Adipose tissue (tissue), 3 donors: ENCODE results near the gene POLR1E. TPM values are rescaled to one million over a fixed set of nuclear protein-coding genes. Genes with fewer than 3 reads are reported as not detected.
A peak's percentile ranks its signal among the peaks of the same experiment; 100 is the strongest.
"Not testable (repeated sequence)": the region's sequence is repeated elsewhere in the genome, so short reads cannot be mapped to it uniquely, and the experiment has no call there.

Source experiments
- H3K27ac ChIP-seq: one replicate; pipeline ENCODE4 v1.5.1; 2013; ENCODE audit warnings: low read depth, low read length
- WGBS, 3 donors: extraction: QIAGEN DNeasy Blood & Tissue Kit; methylation state at CpG; one replicate each; pipeline ENCODE4 v1.1.7; 2013; 5-methylcytosine and 5-hydroxymethylcytosine counted together
- polyA plus RNA-seq, 3 donors: library from polyadenylated mRNA; stranded (reverse); fragments of 200-250 nt; gene quantifications; one replicate each; pipeline ENCODE4 v1.2.3, GENCODE V29; 2013
- donor health status: healthy with polysubstance abuse.
- donor health status: Bipolar disorder and iron deficiency.
- donor health status: healthy.

POLR1E gene
- polyA plus RNA-seq, 3 donors = 27.7 to 30.6 (median 29.2) TPM

DNA sequence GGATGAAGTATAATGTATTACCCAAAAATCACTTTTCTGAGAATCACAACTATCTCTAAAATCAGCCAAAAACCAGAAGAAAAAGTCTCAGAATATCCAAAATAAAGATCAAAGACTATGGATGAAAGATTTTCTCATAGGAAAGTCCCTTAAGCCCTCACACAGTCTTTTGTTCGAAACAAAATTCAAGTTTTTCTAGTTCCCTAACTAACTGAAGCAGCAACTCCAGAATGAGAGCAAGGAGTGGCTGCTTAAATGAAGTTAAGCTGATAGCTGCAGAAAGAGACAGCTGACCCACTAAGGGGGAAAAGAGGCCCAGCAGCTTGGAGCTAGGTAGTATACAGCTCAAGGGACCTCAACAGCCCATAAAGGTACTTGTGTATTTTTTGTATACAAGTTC is 28.9 kb upstream of the POLR1E start:
- 69 to 93% (median 82%) methylated on average over 1 of the region's 1 CpG for WGBS, 3 donors
- H3K27ac ChIP-seq = no peak overlapping the region

DNA sequence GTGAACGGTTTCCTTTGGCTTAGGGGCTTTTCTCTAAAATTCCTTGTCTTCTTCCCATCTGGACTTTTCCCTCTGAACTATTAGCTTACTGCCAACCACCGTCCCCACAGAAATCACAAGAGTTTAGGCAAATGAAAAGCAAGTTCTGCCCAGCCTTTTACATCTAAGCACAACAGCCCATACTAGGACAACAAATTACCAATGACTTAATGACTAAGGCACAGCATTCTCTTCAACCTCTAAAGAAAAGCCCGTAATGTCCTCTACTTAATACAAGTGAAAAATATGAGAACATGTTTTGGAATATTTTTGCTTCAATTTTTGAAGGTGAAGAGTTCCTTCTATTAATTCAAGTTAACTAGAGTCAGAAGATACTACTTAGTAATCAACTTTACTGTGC is 21.7 kb upstream of the POLR1E start:
- WGBS, 3 donors = 26 to 49% (median 49%) methylated on average over 3 of the region's 3 CpGs
- no peak overlapping the region for H3K27ac ChIP-seq

DNA sequence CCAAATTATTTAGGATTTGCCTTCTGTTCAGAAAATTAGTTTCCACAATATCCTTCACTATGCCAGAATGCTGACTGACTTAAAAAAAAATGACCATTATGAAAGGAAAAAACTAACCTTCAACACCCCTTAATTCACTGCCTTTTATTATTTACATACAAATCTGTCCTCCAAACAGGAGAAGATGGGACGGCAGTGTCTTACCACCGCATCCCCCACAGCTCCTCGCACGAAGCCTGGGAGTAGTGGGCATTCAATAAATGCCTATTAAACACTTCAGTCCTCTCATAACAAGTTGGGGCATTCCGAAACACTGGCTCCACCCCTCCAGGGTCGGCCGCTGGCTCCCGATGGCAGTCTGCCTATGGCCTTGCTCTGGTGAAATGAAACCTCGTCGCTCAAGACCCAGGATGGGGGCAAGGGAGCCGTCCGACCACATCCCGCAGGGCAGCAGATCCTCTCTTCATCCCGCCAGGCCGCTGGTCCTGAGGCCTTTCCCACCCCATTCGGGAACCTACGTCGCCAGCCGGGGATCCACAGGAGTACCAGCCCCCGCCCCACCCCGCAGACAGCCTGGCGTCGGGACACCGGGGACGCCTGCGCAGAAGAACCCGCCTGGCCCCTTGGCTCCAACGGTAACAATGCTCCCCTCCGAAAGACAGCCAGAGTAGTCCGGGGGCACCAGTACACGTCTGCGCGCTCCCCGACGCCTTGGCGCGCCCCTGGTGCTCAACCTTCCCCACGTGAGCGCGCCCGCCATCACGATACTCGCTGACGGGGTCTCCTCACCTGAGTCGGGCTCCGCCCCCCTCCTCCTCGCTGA is 21.1 kb upstream of the POLR1E start:
- peak overlapping the region; percentile 88 for H3K27ac ChIP-seq
- 0% methylated on average over 46 to 47 of the region's 47 CpGs for WGBS, 3 donors

DNA sequence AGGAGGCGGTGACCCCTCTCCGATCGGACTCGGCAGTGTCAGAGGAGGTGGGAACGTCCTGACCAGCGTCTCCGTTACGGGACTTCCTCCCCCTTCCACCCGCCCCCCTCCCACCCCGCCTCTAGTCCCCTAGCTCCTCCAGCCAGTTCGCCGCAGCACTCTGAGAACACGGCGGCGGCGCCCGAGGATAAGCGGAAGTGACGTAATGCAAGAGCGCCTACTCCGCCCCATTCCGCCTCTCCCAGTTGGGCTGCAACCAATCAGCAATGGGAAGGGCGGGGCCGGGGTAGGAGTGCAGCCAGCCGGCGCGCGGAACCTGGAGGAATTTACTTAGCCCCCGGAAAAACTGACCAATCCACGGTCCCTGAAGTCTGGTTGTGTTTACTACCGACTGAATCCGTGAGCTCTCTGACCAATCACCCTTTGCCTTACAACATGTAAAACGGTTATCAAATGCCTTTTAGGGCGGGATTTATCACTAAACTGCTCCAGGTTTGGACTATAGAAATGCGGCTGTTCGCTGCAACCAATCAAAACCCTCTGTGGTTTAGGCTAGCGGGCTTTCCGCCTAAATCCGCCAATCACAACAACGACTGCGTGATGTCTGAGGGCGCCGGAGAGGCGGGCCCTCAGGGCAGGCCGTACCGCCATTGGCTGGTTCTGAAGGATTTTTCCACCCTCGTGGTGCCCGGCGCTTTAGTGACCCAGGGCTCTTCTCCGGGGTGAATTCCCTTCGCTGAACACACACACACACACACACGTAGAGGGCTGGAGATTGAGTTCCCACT is 20.3 kb upstream of the POLR1E start, which contains the start of gene ZBTB5:
Gene ZBTB5, minus strand, starts transcription at position 202 of the 788 bp plus-strand sequence. CDS start 22,899 bp downstream, outside the sequence.
- peak within 1 kb of the TSS; percentile 88 for H3K27ac ChIP-seq
- WGBS, 3 donors = 1% methylated on average over 49 to 52 of the region's 52 CpGs

DNA sequence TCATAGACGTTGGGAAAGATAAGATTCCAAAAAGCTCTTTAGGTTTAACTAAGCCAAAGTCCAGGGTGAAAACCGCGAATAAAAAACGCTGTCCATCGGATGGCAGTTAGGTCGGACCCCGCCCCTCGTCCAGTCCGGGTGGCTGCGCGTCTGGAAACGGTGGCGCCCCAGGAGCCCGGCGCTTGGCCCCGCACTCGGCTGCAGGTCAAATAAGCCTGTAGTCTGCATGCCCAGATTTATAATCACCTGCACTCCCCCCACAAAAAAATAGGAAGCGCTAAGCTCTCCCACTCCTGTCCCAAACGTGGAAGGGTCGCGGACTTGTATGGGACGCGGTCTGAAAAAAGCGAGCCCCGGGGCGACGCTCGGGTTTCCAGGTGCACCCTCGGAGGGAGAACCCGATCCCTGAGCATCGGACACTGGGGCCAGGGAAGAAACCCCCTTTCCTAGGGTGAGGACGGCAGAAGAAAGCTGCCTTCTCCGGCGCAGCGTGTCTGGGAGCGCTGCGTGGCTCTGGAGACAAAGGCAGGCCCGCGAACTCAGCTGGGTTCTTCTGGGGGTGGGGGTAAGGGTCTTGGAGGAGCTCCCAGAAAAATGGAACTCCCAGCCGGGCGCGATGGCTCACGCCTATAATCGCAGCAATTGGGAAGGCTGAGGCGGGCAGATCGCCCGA is 19.6 kb upstream of the POLR1E start:
- WGBS, 3 donors = 0 to 1% (median 0%) methylated on average over 47 of the region's 47 CpGs
- H3K27ac ChIP-seq = no peak overlapping the region

- H3K27ac ChIP-seq = not testable (repeated sequence)
- WGBS, 3 donors = 93 to 96% (median 95%) methylated on average over 17 of the region's 17 CpGs
Observed at GRCh38 chr9:37467530-37467929, 18.2 kb upstream of the POLR1E start.

- no peak overlapping the region for H3K27ac ChIP-seq
- WGBS, 3 donors = 96 to 97% (median 97%) methylated on average over 6 of the region's 6 CpGs
Observed at GRCh38 chr9:37468620-37469019, 17.1 kb upstream of the POLR1E start.

- no peak overlapping the region for H3K27ac ChIP-seq
- 16% methylated on average over 7 of the region's 7 CpGs for WGBS, 3 donors
Observed at GRCh38 chr9:37471942-37472684, 13.6 kb upstream of the POLR1E start.

GRCh38 chr9:37473982-37474381 is 11.8 kb upstream of the POLR1E start:
- WGBS, 3 donors = 63 to 77% (median 65%) methylated on average over 6 of the region's 6 CpGs
- H3K27ac ChIP-seq = not testable (repeated sequence)

GRCh38 chr9:37474438-37474837 is 11.3 kb upstream of the POLR1E start:
- H3K27ac ChIP-seq = no peak overlapping the region
- 79 to 98% (median 96%) methylated on average over 3 of the region's 3 CpGs for WGBS, 3 donors

- 36 to 73% (median 70%) methylated on average over 11 of the region's 11 CpGs for WGBS, 3 donors
- H3K27ac ChIP-seq = no peak overlapping the region
Observed at GRCh38 chr9:37476930-37477329, 8.8 kb upstream of the POLR1E start.

- 88 to 93% (median 90%) methylated on average over 4 of the region's 4 CpGs for WGBS, 3 donors
- H3K27ac ChIP-seq = not testable (repeated sequence)
Observed at GRCh38 chr9:37477443-37477842, 8.3 kb upstream of the POLR1E start.

- 54 to 64% (median 62%) methylated on average over 5 of the region's 5 CpGs for WGBS, 3 donors
- H3K27ac ChIP-seq = not testable (repeated sequence)
Observed at GRCh38 chr9:37477987-37478619, 7.6 kb upstream of the POLR1E start.

DNA sequence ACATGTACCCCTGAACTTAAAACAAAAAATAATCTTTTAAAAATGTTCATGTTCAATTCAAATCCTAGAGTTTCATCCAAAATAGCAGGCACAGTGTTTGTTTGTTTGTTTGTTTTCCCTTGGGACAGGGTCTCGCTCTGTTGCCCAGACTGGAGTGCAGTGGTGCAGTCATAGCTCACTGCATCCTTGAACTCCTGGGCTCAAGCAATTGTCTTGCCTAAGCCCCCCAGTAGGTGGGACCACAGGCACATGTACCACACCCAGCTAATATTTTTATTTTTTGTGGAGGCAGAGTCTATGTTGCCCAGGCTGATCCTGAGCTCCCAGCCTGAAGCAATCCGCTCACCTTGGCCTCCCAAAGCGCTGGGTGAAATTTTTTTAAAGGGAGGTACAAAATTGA is 5.0 kb upstream of the POLR1E start:
- WGBS, 3 donors = 84 to 90% (median 88%) methylated on average over 3 of the region's 3 CpGs
- H3K27ac ChIP-seq = no peak overlapping the region

DNA sequence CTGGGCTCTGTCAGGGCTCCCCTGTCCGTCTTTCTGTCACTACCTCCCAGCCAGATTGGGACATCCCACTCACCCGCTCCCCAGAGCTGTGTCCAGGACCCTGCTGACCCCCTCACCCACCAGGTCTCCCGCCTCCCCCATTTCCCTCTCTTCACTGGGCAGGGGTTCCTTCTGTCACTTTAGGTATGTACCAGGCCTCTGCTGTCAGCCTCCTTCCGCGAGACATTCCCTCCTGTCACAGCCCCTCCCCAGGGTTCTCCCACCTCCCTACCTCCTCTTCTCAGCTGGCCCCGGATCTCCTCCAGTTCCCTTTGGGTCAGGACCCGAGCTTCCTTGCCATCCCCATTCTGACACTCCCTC is 488 bp downstream of the POLR1E start:
- 0 to 6% (median 5%) methylated on average over 7 of the region's 7 CpGs for WGBS, 3 donors
- H3K27ac ChIP-seq = peak overlapping the region; percentile 49

DNA sequence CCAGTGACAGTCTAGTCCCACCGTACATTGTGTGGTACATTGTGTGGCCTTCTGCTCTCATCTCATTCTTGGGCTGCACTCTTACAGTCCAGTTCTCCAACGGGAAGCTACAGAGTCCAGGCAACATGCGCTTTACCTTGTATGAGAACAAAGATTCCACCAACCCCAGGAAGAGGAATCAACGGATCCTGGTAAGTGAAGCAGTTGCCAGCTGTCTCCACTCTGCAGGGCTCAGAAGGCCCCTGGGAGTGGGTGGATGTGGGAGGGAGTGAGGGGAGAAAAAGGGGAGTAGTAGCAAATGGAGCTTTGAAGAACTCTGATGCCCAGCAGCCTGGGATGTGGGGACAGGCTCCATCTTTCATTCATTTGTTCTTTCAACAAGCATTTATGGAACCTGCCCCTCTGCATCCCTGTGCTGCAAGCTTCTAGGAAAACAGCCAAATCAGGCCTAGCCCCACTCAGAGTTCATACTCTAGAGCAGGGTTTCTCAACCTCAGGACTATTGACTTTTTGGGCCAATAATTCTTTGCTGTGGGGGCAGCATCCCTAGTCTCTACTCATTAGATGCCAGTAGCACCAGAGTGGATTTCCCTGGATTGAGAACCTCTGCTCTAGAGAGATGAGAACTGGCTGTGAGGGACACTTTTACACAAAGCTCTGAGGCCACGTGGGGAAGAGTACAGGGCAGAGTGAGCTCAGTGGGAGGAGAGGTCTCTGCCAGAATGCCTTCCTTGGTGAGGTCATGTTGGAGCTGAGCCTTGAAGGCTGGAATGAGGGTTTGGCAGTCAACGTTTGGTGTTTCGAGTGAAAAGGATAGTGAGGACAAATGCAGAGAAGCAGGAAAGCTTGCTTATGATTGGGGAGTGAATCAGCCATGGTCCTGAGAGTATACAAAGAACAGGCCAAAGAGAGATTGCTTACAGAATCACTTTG is 1.1 kb downstream of the POLR1E start:
- WGBS, 3 donors = 19 to 25% (median 22%) methylated on average over 7 of the region's 7 CpGs

DNA sequence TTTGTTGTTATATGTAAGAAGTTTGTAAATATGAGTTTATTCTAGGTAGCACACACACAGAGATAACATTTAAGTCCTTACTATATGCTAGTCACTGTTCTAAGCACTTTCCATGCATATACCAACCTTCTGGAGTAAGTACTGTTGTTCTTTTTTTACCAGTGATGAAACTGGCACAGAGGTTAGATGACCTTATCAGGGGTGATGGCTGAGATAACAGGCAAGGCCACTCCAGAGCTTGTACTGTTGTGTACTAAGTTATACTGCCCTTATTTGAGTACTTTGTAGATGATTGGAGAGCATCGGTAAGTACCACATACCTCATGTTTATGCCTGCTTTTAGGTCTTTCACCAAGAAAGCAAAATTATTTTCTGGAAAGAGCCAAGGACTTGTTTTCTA is 6.2 kb downstream of the POLR1E start:
- WGBS, 3 donors = 56 to 94% (median 86%) methylated on average over 1 of the region's 1 CpG
- no peak overlapping the region for H3K27ac ChIP-seq

More for the DNA sequence above, 1.1 kb downstream of the POLR1E start:
- H3K27ac ChIP-seq = peak overlapping the region; percentile 49
